A549 treated with RU486 at 1 μM for 4 hours (cell line): ENCODE measurements around the gene CLEC2B. TPM values are rescaled to one million over a fixed set of nuclear protein-coding genes. Genes with fewer than 3 reads are reported as not detected.

ENCODE experiments used
- total RNA-seq: library from RNA; stranded (reverse); fragments of 200-300 nt; extraction: Qiagen RNA extraction; gene quantifications from 5 replicates; pipeline ENCODE4 v1.2.3, GENCODE V29; 2022; ENCODE audit warnings: low read depth

Gene CLEC2B
- total RNA-seq = 1.4 to 2.0 TPM (median 1.7 TPM) in 5 replicates

GRCh38 chr12:9869307-9870161 lies at the start of gene CLEC2B:
TSS of gene CLEC2B (minus strand) at chr12:9869354.

GRCh38 chr12:9881246-9881645 lies 12.1 kb upstream of the CLEC2B start, which contains the start of gene KLRF2:
TSS of gene KLRF2 (plus strand) at chr12:9881489. CDS start at chr12:9881596, 107 bp downstream.

GRCh38 chr12:9827209-9827888 lies 41.8 kb downstream of the CLEC2B start, which contains the start of gene KLRF1:
TSS of gene KLRF1 (plus strand) at chr12:9827481. CDS start at chr12:9827545, 64 bp downstream.

Other genes with a start within 250 kb of the CLEC2B start
- 0.46 to 1.1 TPM (median 0.63 TPM) in 5 replicates for gene CLEC2D, start 199.6 kb downstream of the CLEC2B start, total RNA-seq
- not detected in 5 replicates for gene CLECL1, start 136.3 kb downstream of the CLEC2B start, total RNA-seq
- not detected in 5 replicates for gene CD69, start 108.5 kb downstream of the CLEC2B start, total RNA-seq
- not detected in 5 replicates for gene KLRF1, start 41.9 kb downstream of the CLEC2B start, total RNA-seq
- not detected in 5 replicates for gene KLRF2, start 12.1 kb upstream of the CLEC2B start, total RNA-seq
- gene CLEC2A, start 63.0 kb upstream of the CLEC2B start, total RNA-seq = not detected in 5 replicates
- not detected in 5 replicates for gene CLEC12A, start 102.1 kb upstream of the CLEC2B start, total RNA-seq
- gene CLEC1B, start 129.8 kb upstream of the CLEC2B start, total RNA-seq = not detected in 5 replicates
- not detected in 5 replicates for gene CLEC12B, start 141.3 kb upstream of the CLEC2B start, total RNA-seq
- gene CLEC9A, start 161.3 kb upstream of the CLEC2B start, total RNA-seq = not detected in 5 replicates
- gene CLEC1A, start 229.6 kb upstream of the CLEC2B start, total RNA-seq = not detected in 5 replicates